ENCODE data around the gene GGT1.
"Not testable (repeated sequence)": the region's sequence is repeated elsewhere in the genome, so short reads cannot be mapped to it uniquely, and the experiment has no call there.

GRCh38 chr22:24609888-24610287 lies 6.9 kb downstream of the GGT1 start:
- TF ChIP-seq ZNF146 (tag by site-specific recombination; IDR thresholded peaks at IDR 0.05); ZNF549 (tag by site-specific recombination; IDR thresholded peaks at IDR 0.05); CTCF (tag by site-specific recombination; IDR thresholded peaks at IDR 0.05); ZBTB21 (tag by site-specific recombination; IDR thresholded peaks at IDR 0.05); ZNF76 (tag by site-specific recombination; IDR thresholded peaks at IDR 0.05; ENCODE audit: borderline replicate concordance, low read depth); ZNF184 (tag by site-specific recombination; IDR thresholded peaks at IDR 0.05); ZNF514 (tag by site-specific recombination; IDR thresholded peaks at IDR 0.05); ZNF292 (tag by site-specific recombination; IDR thresholded peaks at IDR 0.05; ENCODE audit: borderline replicate concordance, low read depth); ZSCAN4 (tag by site-specific recombination; IDR thresholded peaks at IDR 0.05); PRDM10 (tag by site-specific recombination; IDR thresholded peaks at IDR 0.05); ZFP69B (tag by site-specific recombination; IDR thresholded peaks at IDR 0.05): not testable (repeated sequence)
